HepG2 (cell line): ENCODE data around the gene CD109. TPM values are rescaled to one million over a fixed set of nuclear protein-coding genes. Genes with fewer than 3 reads are reported as not detected.
A peak's percentile ranks its signal among the peaks of the same experiment; 100 is the strongest.

Experiments used
- ATAC-seq: fragments of 200-7000 bp; cut with Tn5 transposase; 3 replicates; pipeline ENCODE4 v1.9.1; 2020; ENCODE audit warnings: mild to moderate bottlenecking, moderate library complexity
- BruUV-seq: library from RNA; stranded (reverse); fragments of 400-500 nt; replicated peaks from 2 replicates; lab custom pipeline; 2021; lab: Mats Ljungman, UMichigan
- CTCF ChIA-PET: fragments of 300-600 bp; formaldehyde crosslinking; extraction: SDS; loops from one replicate; lab custom pipeline; 2021; ENCODE audit warnings: low total read pairs, inconsistent platforms, low intra/inter-chr PET ratio; lab: Yijun Ruan, JAX
- POLR2A ChIA-PET: fragments of 350-600 bp; sonication (Branson Sonifier 250); formaldehyde crosslinking; loops from one replicate; lab custom pipeline; 2020; ENCODE audit warnings: antibody characterized with exemption, inconsistent platforms; lab: Yijun Ruan, JAX
- DNase-seq: peaks from one replicate; pipeline ENCODE4 v3.0.0-alpha.2; 2015; ENCODE audit warnings: low spot score
- FAIRE-seq: peaks from 3 replicates; lab custom pipeline; 2011; peaks lifted over from hg19 to GRCh38; lab: Jason Lieb, UNC
- H2AFZ ChIP-seq: one replicate; pipeline ENCODE4 v1.6.1; 2011; ENCODE audit warnings: low read length, inconsistent platforms
- H3K27ac ChIP-seq: fragments of 300-600 bp; 3 replicates; pipeline ENCODE4 v1.8.0; 2011; ENCODE audit warnings: mixed run types, mild to moderate bottlenecking, mixed read lengths, low read length, inconsistent platforms; ENCODE audit not compliant: insufficient read depth; ENCODE audit errors: extremely low read length
- H3K27me3 ChIP-seq, 2 experiments: fragments of 200-600 bp in 1 of 2; 2 replicates in 1 of 2; 3 replicates in 1 of 2; pipeline versions ENCODE4 v1.6.0 to v1.8.0; 2011; ENCODE audit warnings: low read length in 2 of 2, mild to moderate bottlenecking in 2 of 2, moderate library complexity in 2 of 2, inconsistent platforms in 1 of 2; ENCODE audit not compliant: insufficient read depth in 2 of 2, control insufficient read depth in 1 of 2
- H3K36me3 ChIP-seq, 2 experiments: fragments of 200-600 bp in 1 of 2; replicated peaks in 1 of 2; 2 replicates in 1 of 2; 3 replicates in 1 of 2; pipeline versions ENCODE4 v1.5.1 to v1.8.0; 2011; ENCODE audit warnings: low read length in 2 of 2, inconsistent platforms in 1 of 2; ENCODE audit not compliant: insufficient read depth in 2 of 2, control insufficient read depth in 1 of 2
- H3K4me1 ChIP-seq: 2 replicates; pipeline ENCODE4 v1.5.1; 2012; ENCODE audit warnings: low read length, inconsistent platforms; ENCODE audit not compliant: insufficient read depth
- H3K4me2 ChIP-seq: 2 replicates; pipeline ENCODE4 v1.6.0; 2011; ENCODE audit warnings: low read depth, low read length, inconsistent platforms
- H3K4me3 ChIP-seq, 3 experiments: fragments of 200-600 bp in 1 of 3; sonication (generic), shearing (Covaris generic) in 1 of 3; replicated peaks in 1 of 3; 2 replicates each; pipeline ENCODE4 v1.5.1; 2011 to 2016; ENCODE audit warnings: low read length in 3 of 3, inconsistent platforms in 2 of 3, low read depth in 2 of 3, mild to moderate bottlenecking in 2 of 3, control low read depth in 1 of 3, mixed read lengths in 1 of 3; ENCODE audit not compliant: insufficient read depth in 1 of 3
- H3K79me2 ChIP-seq: one replicate; pipeline ENCODE4 v1.6.1; 2011; ENCODE audit warnings: low read length, inconsistent platforms; ENCODE audit not compliant: insufficient read depth
- H3K9ac ChIP-seq: 2 replicates; pipeline ENCODE4 v1.6.0; 2011; ENCODE audit warnings: mild to moderate bottlenecking, low read depth, low read length, inconsistent platforms; ENCODE audit not compliant: insufficient read depth
- H3K9me3 ChIP-seq: 2 replicates; pipeline ENCODE4 v1.5.1; 2012; ENCODE audit warnings: mild to moderate bottlenecking, low read length
- H4K20me1 ChIP-seq: 2 replicates; pipeline ENCODE4 v1.6.0; 2011; ENCODE audit warnings: inconsistent platforms, mild to moderate bottlenecking, low read length, moderate library complexity; ENCODE audit not compliant: insufficient read depth
- CHD2 ChIP-seq: IDR thresholded peaks from 2 replicates; pipeline ENCODE4 v1.6.1; 2011; ENCODE audit warnings: low read depth, low read length, improper control_type of control experiment
- DBP ChIP-seq: sonication (generic); formaldehyde crosslinking; IDR thresholded peaks from 2 replicates; pipeline ENCODE4 v1.4.0; 2020; ENCODE audit warnings: missing genetic modification reagents; ENCODE audit errors: not compliant biosample characterization
- FOXC1 ChIP-seq: sonication (generic); formaldehyde crosslinking; IDR thresholded peaks from 2 replicates; pipeline ENCODE4 v1.8.0; 2022; ENCODE audit warnings: mild to moderate bottlenecking, missing genetic modification reagents, borderline replicate concordance
- FOXO4 ChIP-seq: sonication (generic); formaldehyde crosslinking; conservative IDR thresholded peaks from 2 replicates; pipeline ENCODE4 v1.8.1; 2023; ENCODE audit warnings: missing genetic modification reagents
- GABPB1 ChIP-seq: IDR thresholded peaks from 2 replicates; pipeline ENCODE4 v1.6.1; 2016; ENCODE audit warnings: mild to moderate bottlenecking, missing genetic modification reagents, moderate library complexity, missing compliant biosample characterization
- GPBP1L1 ChIP-seq: sonication (generic); formaldehyde crosslinking; IDR thresholded peaks from 2 replicates; pipeline ENCODE4 v1.5.0; 2020; ENCODE audit warnings: mild to moderate bottlenecking, missing genetic modification reagents
- SAP130 ChIP-seq: IDR thresholded peaks from 2 replicates; pipeline ENCODE4 v1.6.1; 2016; ENCODE audit warnings: low read depth
- SIN3B ChIP-seq: fragments of 150-350 bp; IDR thresholded peaks from 2 replicates; pipeline ENCODE4 v1.6.1; 2014; ENCODE audit warnings: low read length
- TBL1XR1 ChIP-seq: fragments of 150-350 bp; IDR thresholded peaks from 2 replicates; pipeline ENCODE4 v1.6.1; 2014; ENCODE audit warnings: borderline replicate concordance, low read length; ENCODE audit not compliant: partially characterized antibody
- TGIF2 ChIP-seq: IDR thresholded peaks from 2 replicates; pipeline ENCODE4 v1.6.1; 2016; ENCODE audit warnings: control low read depth, missing compliant biosample characterization
- ZBTB21 ChIP-seq: sonication (generic); formaldehyde crosslinking; IDR thresholded peaks from 2 replicates; pipeline ENCODE4 v1.4.0; 2020; ENCODE audit warnings: missing genetic modification reagents
- ZFP36 ChIP-seq: fragments of 150-350 bp; IDR thresholded peaks from 2 replicates; pipeline ENCODE4 v1.6.1; 2018; ENCODE audit warnings: borderline replicate concordance, low read length, low read depth; ENCODE audit not compliant: partially characterized antibody
- ZFP36L1 ChIP-seq: sonication (generic); formaldehyde crosslinking; IDR thresholded peaks from 2 replicates; pipeline ENCODE4 v1.8.0; 2022; ENCODE audit warnings: mild to moderate bottlenecking, missing genetic modification reagents, moderate library complexity
- ZNF263 ChIP-seq: sonication (generic); formaldehyde crosslinking; IDR thresholded peaks from 2 replicates; pipeline ENCODE4 v1.4.0; 2020; ENCODE audit warnings: missing genetic modification reagents
- ZNF362 ChIP-seq: sonication (generic); formaldehyde crosslinking; IDR thresholded peaks from 2 replicates; pipeline ENCODE4 v1.4.0; 2020; ENCODE audit warnings: missing genetic modification reagents, mild to moderate bottlenecking, borderline replicate concordance
- ZNF703 ChIP-seq: sonication (generic); formaldehyde crosslinking; IDR thresholded peaks from 2 replicates; pipeline ENCODE4 v1.5.1; 2020; ENCODE audit warnings: missing genetic modification reagents, mild to moderate bottlenecking, moderate library complexity, borderline replicate concordance
- ZSCAN30 ChIP-seq: sonication (generic); formaldehyde crosslinking; IDR thresholded peaks from 2 replicates; pipeline ENCODE4 v1.5.0; 2020; ENCODE audit warnings: mild to moderate bottlenecking, missing genetic modification reagents
- whole genome bisulfite sequencing: methylation state at CpG from one replicate; pipeline ENCODE4 v1.1.6; 2017; ENCODE audit warnings: low lambda C conversion rate; 5-methylcytosine and 5-hydroxymethylcytosine counted together
- in situ Hi-C: cut with HindIII; loops from 2 replicates; pipeline ENCODE4 v1.10.0; 2017; ENCODE audit warnings: low pct_unique_long_range_greater_than_20kb; ENCODE audit not compliant: extremely low pct_ligation_motif_present
- intact Hi-C: fragments of 100-400 bp; cut with micrococcal nuclease; formaldehyde crosslinking; loops from one replicate; pipeline ENCODE4 v1.10.0; 2022; ENCODE audit not compliant: unreplicated experiment
- polyA plus RNA-seq, 8 experiments: library from polyadenylated mRNA; depleted of rRNA in 3 of 8; stranded (reverse) in 7 of 8; unstranded in 1 of 8; fragments of >200 nt; fragmentation: Illumina TruSeq in 4 of 8; extraction: Trizol in 4 of 8; gene quantifications; 2 replicates each; pipeline versions ENCODE4 v1.2.1 to v1.2.3, GENCODE V29; 2011 to 2016; ENCODE audit warnings: low read depth in 4 of 8, missing spikeins in 1 of 8, mixed read lengths in 1 of 8; ENCODE audit not compliant: insufficient read depth in 1 of 8
- total RNA-seq, 5 experiments: library from RNA; depleted of rRNA; stranded (reverse); fragments of >200 nt; fragmentation: Illumina TruSeq; extraction: Trizol; gene quantifications; 2 replicates each; pipeline ENCODE4 v1.2.3, GENCODE V29; 2016; ENCODE audit warnings: low read depth in 1 of 5

The CD109 gene
- total and polyA plus RNA-seq, 2 of the 13 experiments (the other 11 are each of a cell fraction or from before 2014, with no cell fraction given) = 0.93 to 2.1 TPM

GRCh38 chr6:73704260-73704659 lies 8.3 kb downstream of the CD109 start (continued):
- 0 out of 2 replicates have a peak, but pooled peaks have one; percentile 15 for TF ChIP-seq ZNF362 (CRISPR knock-in tag)

GRCh38 chr6:73704798-73705197 lies 8.8 kb downstream of the CD109 start:
- H3K4me2 ChIP-seq = 0 out of 2 replicates have a peak overlapping the region, but pooled peaks have one; percentile 30
- DNase-seq (no peak), FAIRE-seq (no peak), ATAC-seq (no peak)
- H3K9me3 ChIP-seq = no peaks in the 10 kb centered on the region
- no peak overlapping the region for H3K4me3 ChIP-seq
- H3K4me1 ChIP-seq = peaks cover 21% of the 10 kb centered on the region
- no peaks in the 10 kb centered on the region for H3K27me3 ChIP-seq
- H2AFZ ChIP-seq = no peak overlapping the region
- in situ Hi-C loops = no loop called here
- no peaks in the 10 kb centered on the region for H4K20me1 ChIP-seq
- CTCF ChIA-PET = no interaction called here
- WGBS = 89% methylated on average over 4 of the region's 4 CpGs
- intact Hi-C loops = no loop called here
- POLR2A ChIA-PET = no interaction called here
- H3K36me3 ChIP-seq = no peaks in the 10 kb centered on the region
- no peak overlapping the region for H3K27ac ChIP-seq
- no peaks in the 10 kb centered on the region for H3K79me2 ChIP-seq
- BruUV-seq = no TSS peak
- no peak overlapping the region for H3K9ac ChIP-seq
- no peak for TF ChIP-seq CHD2
- TF ChIP-seq ZFP36 = no peak
- no peak for TF ChIP-seq ZBTB21 (CRISPR knock-in tag)
- no peak for TF ChIP-seq FOXO4 (CRISPR knock-in tag)
- TF ChIP-seq FOXC1 (CRISPR knock-in tag) = no peak
- TF ChIP-seq TGIF2 (CRISPR knock-in tag) = no peak
- no peak for TF ChIP-seq ZSCAN30 (CRISPR knock-in tag)
- TF ChIP-seq SAP130 (CRISPR knock-in tag) = no peak
- no peak for TF ChIP-seq ZNF703 (CRISPR knock-in tag)
- no peak for TF ChIP-seq ZNF263 (CRISPR knock-in tag)
- no peak for TF ChIP-seq GABPB1 (CRISPR knock-in tag)
- TF ChIP-seq ZFP36L1 (CRISPR knock-in tag) = no peak
- no peak for TF ChIP-seq TBL1XR1
- TF ChIP-seq SIN3B = no peak
- no peak for TF ChIP-seq GPBP1L1 (CRISPR knock-in tag)
- no peak for TF ChIP-seq DBP (CRISPR knock-in tag)
